NB4 (cell line): Measurements from ENCODE around the gene COL7A1.
A peak's percentile ranks its signal among the peaks of the same experiment; 100 is the strongest.

ENCODE experiments used
- DNase-seq: peaks from one replicate; pipeline ENCODE4 v3.0.0; 2010; ENCODE audit warnings: low read depth
- H3K4me3 ChIP-seq: one replicate; pipeline ENCODE4 v1.5.1; 2011; ENCODE audit warnings: mild to moderate bottlenecking, low read depth, low read length, moderate library complexity
- MYC ChIP-seq: IDR thresholded peaks from 2 replicates; pipeline ENCODE4 v1.6.1; 2011; ENCODE audit warnings: low read depth, low read length
- POLR2A ChIP-seq: IDR thresholded peaks from 2 replicates; pipeline ENCODE4 v1.6.1; 2011; ENCODE audit warnings: mild to moderate bottlenecking; ENCODE audit not compliant: insufficient read length; ENCODE audit errors: extremely low read depth
- TF ChIP-seq, protein P1 (sequence below): IDR thresholded peaks from 2 replicates; pipeline ENCODE4 v1.6.1; 2011; ENCODE audit warnings: low read depth, low read length
- TF ChIP-seq, protein P2 (sequence below): IDR thresholded peaks from one replicate; pipeline ENCODE4 v1.5.1; 2012; ENCODE audit warnings: low read depth, low read length

COL7A1 gene

DNA sequence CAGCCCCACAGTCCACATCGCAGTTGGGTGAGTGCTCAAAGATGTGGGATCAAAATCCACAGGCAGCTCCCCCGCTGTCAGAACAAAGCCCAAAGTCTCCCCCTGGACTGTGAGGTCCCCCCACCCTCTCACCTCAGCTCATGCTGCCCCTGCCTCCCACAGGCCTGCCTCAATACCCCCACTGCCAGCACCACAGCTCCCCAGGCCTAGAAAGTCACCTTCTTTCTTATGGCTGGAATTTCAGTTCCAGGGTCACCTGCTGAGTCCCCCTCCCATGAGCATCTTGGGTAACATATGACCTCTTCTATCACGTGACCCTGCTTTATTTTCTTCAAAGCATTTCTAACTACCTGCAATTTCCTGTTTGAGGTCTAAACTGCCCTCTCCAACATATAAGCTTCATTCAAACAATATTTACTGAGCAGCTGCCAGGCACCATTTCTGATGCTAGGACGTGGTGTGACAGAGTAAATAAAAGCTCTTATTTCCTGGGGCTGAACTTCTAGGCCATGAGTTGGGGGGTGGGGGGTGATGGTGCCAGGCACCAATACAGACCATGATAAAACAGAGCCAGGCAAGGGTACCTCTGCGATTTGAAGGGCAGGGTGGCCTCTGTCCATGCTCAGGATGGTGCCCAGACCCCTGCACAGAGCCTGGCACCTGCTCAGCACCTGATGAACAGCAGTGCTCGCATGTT is 28.9 kb upstream of the COL7A1 start:
- TF ChIP-seq, protein P1, sequence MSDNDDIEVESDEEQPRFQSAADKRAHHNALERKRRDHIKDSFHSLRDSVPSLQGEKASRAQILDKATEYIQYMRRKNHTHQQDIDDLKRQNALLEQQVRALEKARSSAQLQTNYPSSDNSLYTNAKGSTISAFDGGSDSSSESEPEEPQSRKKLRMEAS, result no peak
- no peak for TF ChIP-seq POLR2A
- TF ChIP-seq, protein P2, sequence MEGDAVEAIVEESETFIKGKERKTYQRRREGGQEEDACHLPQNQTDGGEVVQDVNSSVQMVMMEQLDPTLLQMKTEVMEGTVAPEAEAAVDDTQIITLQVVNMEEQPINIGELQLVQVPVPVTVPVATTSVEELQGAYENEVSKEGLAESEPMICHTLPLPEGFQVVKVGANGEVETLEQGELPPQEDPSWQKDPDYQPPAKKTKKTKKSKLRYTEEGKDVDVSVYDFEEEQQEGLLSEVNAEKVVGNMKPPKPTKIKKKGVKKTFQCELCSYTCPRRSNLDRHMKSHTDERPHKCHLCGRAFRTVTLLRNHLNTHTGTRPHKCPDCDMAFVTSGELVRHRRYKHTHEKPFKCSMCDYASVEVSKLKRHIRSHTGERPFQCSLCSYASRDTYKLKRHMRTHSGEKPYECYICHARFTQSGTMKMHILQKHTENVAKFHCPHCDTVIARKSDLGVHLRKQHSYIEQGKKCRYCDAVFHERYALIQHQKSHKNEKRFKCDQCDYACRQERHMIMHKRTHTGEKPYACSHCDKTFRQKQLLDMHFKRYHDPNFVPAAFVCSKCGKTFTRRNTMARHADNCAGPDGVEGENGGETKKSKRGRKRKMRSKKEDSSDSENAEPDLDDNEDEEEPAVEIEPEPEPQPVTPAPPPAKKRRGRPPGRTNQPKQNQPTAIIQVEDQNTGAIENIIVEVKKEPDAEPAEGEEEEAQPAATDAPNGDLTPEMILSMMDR, result no peak
- TF ChIP-seq MYC, result no peak
- no peak overlapping the region for H3K4me3 ChIP-seq
- no peak for DNase-seq

DNA sequence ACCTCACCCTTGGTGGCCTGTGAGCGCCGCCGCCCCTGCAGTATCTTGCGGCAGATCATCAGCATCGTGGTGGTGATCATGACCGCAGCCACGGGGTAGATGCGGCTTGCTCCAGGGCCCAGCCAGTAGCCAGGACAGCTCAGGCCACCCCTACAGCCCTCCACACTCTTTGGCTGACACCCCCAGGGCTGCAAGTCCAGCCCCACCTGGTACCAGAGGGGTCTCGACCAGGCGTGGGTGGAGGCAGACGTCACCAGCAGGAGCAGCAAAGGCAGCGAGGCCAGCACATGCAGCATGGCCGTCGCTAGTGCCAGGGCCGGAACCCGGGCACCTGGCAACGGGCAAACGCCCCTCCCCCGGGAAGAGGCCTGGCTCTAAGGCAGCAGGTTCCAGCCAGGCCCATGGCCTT is 26.3 kb upstream of the COL7A1 start, which contains the start of gene TMEM89:
TSS of gene TMEM89 (minus strand) at position 309 of the 409 bp plus-strand sequence. CDS start at position 296, 13 bp downstream.
- DNase-seq, result no peak
- TF ChIP-seq, protein P1, result no peak
- TF ChIP-seq POLR2A, result no peak
- TF ChIP-seq, protein P2, result no peak
- H3K4me3 ChIP-seq, result no peak within 1 kb of the TSS

DNA sequence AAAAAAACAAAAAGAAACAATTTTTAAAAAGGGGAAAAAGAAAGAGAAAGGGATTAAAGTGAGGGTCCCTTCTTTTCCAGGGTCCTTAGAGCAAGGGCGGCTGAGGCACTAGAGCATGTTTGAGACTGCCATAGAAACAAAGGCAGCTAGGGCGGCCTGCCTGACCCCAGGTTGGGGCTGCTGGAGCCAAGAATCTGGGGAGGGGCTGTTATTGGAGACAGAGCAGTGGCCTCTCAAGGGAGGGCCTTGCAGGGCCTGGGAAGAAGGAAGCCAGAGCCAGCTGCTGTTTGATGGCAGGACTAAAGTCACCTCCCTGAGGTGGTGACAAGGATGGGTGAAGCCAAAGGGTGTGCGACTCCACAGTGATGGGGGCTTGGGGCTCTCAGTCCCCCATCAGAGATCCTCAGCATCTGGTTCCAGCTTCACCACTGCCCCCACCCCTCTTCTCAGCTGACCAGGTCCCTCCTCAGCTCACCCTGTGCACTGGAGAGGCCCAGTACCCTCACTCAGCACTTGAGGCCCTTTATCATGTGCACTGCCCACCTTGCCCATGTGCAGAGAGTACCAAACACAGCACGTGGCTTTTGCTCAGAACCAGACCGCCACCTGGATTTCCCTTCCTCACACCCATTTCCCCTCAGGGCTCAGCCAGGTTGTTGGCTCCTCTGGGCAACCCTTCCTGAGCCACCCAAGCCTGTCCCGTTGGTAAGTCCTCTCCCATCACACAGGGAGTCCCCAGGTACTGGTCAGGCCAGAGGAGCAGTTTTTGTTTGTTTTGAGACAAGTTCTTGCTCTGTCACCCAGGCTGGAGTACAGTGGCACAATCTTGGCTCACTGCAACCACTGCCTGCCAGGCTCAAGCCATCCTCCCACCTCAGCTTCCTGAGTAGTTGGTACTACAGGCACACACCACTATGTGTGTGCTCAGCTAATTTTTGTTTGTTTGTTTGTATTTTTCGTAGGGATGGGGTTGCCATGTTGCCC is 24.7 kb upstream of the COL7A1 start:
- TF ChIP-seq, protein P2, result no peak
- no peak overlapping the region for H3K4me3 ChIP-seq
- DNase-seq, result no peak

DNA sequence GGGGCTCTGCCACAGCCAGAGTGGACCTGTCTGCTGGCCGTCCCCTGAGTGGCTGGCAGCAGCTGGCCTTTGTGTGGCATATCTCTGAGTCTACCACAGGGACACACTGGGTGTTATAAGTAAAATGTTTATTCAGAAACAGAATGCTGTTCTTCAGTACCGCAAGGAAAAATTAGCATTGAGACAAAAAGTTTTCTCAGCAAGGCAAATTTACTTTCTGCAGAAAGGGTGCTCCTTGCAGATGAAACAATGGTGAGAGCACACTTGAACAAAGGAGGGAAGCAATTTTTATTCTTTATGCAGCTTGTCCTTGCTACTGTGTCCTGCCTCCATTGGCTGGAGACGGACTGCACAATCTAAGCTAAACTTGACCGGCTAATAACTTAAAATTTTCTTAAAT is 22.4 kb upstream of the COL7A1 start:
- no peak for TF ChIP-seq POLR2A
- TF ChIP-seq, protein P1, result no peak
- TF ChIP-seq, protein P2, result no peak
- no peak for TF ChIP-seq MYC
- DNase-seq, result no peak
- no peak overlapping the region for H3K4me3 ChIP-seq

DNA sequence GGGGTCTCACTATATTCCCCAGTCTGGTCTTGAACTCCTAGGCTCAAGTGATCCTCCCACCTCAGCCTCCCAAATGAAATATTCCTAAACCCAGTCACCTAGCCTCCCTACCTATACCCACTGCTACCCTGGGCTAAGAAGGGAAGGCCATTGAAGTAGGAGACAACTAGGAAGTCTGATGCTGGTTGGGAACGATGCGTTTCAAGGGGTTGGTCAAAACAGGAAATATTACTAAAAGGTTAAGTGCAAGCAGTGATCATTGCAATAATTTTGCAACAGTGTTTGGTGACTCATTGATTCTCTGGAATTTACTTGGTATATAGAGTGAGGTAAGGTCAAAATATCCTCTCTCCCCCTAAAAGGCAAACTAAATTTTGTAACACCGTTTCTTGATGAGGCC is 18.9 kb upstream of the COL7A1 start:
- TF ChIP-seq, protein P1, result no peak
- TF ChIP-seq, protein P2, result no peak
- TF ChIP-seq POLR2A (no peak), MYC (no peak)
- peak; percentile 87 for DNase-seq

More for the DNA sequence above, 18.9 kb upstream of the COL7A1 start:
- H3K4me3 ChIP-seq, result no peak overlapping the region
